Duodenal mucosa (tissue), 2 donors: ENCODE results near the gene CLEC18C.
"Not testable (repeated sequence)": the region's sequence is repeated elsewhere in the genome, so short reads cannot be mapped to it uniquely, and the experiment has no call there.

ENCODE experiments used
- H3K27ac ChIP-seq: one replicate; pipeline ENCODE4 v1.7.0; 2013; ENCODE audit warnings: low read depth, low read length
- H3K27me3 ChIP-seq, 2 donors: one replicate each; pipeline ENCODE4 v1.7.0; 2013; ENCODE audit warnings: low read length in 2 of 2, control low read depth in 1 of 2; ENCODE audit not compliant: insufficient read depth in 2 of 2, control insufficient read depth in 1 of 2
- H3K36me3 ChIP-seq, 2 donors: one replicate each; pipeline ENCODE4 v1.7.0; 2013; ENCODE audit warnings: low read length in 2 of 2, control low read depth in 1 of 2; ENCODE audit not compliant: insufficient read depth in 2 of 2, control insufficient read depth in 1 of 2
- H3K4me1 ChIP-seq, 2 donors: one replicate each; pipeline ENCODE4 v1.7.0; 2013; ENCODE audit warnings: low read length in 2 of 2, control low read depth in 1 of 2; ENCODE audit not compliant: insufficient read depth in 2 of 2, control insufficient read depth in 1 of 2
- H3K4me3 ChIP-seq, 2 donors: one replicate each; pipeline ENCODE4 v1.7.0; 2013; ENCODE audit warnings: low read length in 2 of 2, low read depth in 1 of 2
- H3K9ac ChIP-seq, 2 donors: one replicate each; pipeline ENCODE4 v1.7.0; 2013; ENCODE audit warnings: low read length in 2 of 2, low read depth in 1 of 2
- H3K9me3 ChIP-seq, 2 donors: one replicate each; pipeline ENCODE4 v1.7.0; 2013; ENCODE audit warnings: low read length in 2 of 2, control low read depth in 1 of 2; ENCODE audit not compliant: control insufficient read depth in 1 of 2

Gene CLEC18C

DNA sequence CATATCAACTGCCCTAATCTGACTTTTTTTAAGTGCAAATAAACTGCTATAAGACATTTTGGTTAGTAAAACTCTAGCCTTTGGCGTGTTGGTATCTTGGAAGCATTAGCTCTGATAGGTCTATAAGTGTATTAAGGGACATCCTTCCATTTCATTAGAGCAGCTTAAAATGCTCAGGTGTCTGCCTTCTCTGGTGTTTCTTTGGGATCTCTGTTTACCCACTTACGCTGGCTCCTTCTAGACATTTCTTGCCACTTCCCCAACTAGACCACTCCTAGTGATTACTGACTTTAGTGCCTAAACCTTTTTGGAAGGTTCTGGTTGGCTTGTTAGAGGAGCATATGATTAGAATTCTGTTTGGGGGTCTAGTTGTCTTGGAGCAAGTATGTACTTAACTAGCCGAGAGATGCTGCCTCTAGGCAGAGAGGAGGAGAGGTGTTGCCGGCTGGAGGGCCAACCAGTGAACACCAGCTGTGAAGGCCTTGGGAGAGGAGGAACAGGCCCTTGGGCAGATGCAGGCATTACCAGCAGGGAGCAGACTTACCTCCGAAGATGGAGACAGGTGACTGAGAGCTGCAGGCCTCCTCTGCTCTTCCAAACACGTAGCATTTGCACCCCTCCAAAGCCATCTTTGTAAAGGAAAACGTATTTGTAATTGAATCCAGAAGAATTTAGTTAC lies 15.2 kb upstream of the CLEC18C start:
- Histone ChIP-seq H3K27me3 (no peaks in the 10 kb centered on the region), H3K36me3 (peaks cover 42 to 92% of the 10 kb centered on the region in 2 donors), H3K27ac (no peak overlapping the region), H3K9ac (no peak overlapping the region), H3K4me3 (no peak overlapping the region), H3K9me3 (no peaks in the 10 kb centered on the region), H3K4me1 (no peaks in the 10 kb centered on the region)

DNA sequence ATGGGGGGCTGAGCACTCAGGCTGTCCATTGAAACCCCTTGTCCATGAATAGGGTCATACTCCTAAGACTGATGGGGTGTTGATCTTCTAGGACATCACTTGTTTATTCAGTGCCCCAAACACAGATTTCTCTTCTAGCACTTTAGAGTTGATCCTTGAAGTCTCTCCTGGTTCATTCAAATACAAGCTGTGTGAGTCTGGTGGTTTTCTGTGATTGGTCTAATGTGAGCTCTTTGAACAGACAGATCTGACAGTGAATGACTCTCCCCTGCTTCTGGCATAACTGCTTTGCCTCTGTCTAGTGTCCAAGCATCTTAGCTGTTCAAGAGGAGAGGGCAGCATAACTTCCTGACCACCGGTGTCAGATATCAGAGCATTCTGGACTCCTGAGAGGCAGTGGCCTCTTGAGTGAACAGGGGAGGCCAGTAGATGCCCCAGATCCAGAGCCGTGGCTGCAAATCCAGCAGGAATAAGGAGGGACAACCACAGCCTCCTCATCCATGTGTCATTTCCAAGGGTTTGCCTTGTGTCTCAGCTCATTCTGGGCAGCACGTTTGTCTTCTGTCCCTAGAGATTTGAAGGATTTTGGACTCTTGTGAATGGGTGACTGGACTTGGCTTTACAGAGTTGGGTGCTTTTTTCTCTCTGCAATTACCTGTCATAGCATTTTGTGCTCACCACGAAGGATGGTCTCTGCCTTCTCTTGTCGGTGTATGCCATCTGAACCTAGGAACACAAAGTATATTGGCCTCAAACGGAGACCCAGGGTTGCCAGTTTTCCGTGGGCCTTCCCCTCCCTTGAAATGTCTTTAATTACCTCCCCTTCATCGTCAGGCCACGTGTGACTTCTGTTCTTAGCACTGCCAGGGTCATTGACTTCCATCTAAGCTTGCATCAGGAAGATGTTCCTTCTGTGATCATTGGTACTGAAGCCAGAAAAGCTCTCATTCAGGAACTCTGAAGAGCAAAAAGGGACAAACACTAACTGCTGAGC lies 13.9 kb upstream of the CLEC18C start:
- no peaks in the 10 kb centered on the region for H3K4me1 ChIP-seq
- no peak overlapping the region for H3K27ac ChIP-seq
- no peak overlapping the region for H3K9ac ChIP-seq
- H3K9me3 ChIP-seq = no peaks in the 10 kb centered on the region
- no peak overlapping the region for H3K4me3 ChIP-seq
- H3K27me3 ChIP-seq = no peaks in the 10 kb centered on the region
- H3K36me3 ChIP-seq = peaks cover 41 to 83% of the 10 kb centered on the region in 2 donors

DNA sequence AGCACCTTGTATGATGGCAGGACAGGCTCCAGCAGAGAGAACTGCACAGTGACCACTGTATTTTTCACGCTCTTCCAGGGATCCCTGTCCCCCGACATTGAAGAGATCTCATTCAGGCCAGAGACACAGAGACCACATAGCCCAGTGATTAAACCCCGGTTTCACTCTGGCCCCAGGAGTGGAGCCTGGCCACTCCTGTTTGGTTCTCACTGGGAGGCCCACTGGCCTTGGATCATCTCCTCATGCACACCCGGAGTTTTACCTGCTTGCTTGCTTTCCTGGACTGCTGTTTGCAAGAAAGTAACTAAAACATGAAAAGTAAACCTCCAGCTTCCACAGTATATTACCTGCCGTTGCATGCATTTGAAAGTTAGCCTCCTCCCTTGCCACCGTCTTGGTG lies 13.2 kb upstream of the CLEC18C start:
- no peaks in the 10 kb centered on the region for H3K27me3 ChIP-seq
- no peak overlapping the region for H3K9ac ChIP-seq
- no peaks in the 10 kb centered on the region for H3K9me3 ChIP-seq
- no peak overlapping the region for H3K27ac ChIP-seq
- no peak overlapping the region for H3K4me3 ChIP-seq
- H3K4me1 ChIP-seq = no peaks in the 10 kb centered on the region
- H3K36me3 ChIP-seq = peaks cover 41 to 75% of the 10 kb centered on the region in 2 donors

- H3K27me3 ChIP-seq = no peaks in the 10 kb centered on the region
- no peak overlapping the region for H3K4me3 ChIP-seq
- H3K36me3 ChIP-seq = peaks cover 41 to 71% of the 10 kb centered on the region in 2 donors
- no peaks in the 10 kb centered on the region for H3K4me1 ChIP-seq
- no peak overlapping the region for H3K27ac ChIP-seq
- no peaks in the 10 kb centered on the region for H3K9me3 ChIP-seq
- no peak overlapping the region for H3K9ac ChIP-seq
Observed at GRCh38 chr16:70160821-70161220, 12.8 kb upstream of the CLEC18C start.

DNA sequence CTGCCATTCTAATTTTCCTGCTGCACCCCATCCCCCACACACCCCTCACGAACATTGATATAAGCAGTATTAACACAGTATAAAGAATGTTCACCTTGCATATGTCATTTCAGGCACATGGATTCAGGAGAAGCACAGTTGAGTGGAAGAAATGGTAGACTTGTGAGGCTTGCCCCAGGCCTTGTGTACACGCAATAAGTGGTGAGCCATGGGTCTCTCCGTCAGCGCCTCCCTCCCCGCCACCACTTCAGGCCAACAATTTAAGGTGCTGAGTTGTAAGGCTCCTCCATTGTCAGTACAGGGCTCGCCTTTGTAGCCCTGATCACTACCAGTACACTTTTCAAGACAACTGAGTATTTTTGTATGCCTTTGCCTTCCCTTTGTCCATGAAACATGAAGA lies 12.2 kb upstream of the CLEC18C start:
- no peaks in the 10 kb centered on the region for H3K4me1 ChIP-seq
- H3K4me3 ChIP-seq = no peak overlapping the region
- no peaks in the 10 kb centered on the region for H3K27me3 ChIP-seq
- H3K36me3 ChIP-seq = peaks cover 38 to 66% of the 10 kb centered on the region in 2 donors
- H3K9me3 ChIP-seq = no peaks in the 10 kb centered on the region
- no peak overlapping the region for H3K27ac ChIP-seq
- no peak overlapping the region for H3K9ac ChIP-seq

- H3K27ac ChIP-seq = no peak overlapping the region
- peaks cover 31 to 59% of the 10 kb centered on the region in 2 donors for H3K36me3 ChIP-seq
- no peak overlapping the region for H3K4me3 ChIP-seq
- no peak overlapping the region for H3K9ac ChIP-seq
- H3K27me3 ChIP-seq = no peaks in the 10 kb centered on the region
- no peaks in the 10 kb centered on the region for H3K9me3 ChIP-seq
- H3K4me1 ChIP-seq = no peaks in the 10 kb centered on the region
Observed at GRCh38 chr16:70162041-70162451, 11.5 kb upstream of the CLEC18C start.

DNA sequence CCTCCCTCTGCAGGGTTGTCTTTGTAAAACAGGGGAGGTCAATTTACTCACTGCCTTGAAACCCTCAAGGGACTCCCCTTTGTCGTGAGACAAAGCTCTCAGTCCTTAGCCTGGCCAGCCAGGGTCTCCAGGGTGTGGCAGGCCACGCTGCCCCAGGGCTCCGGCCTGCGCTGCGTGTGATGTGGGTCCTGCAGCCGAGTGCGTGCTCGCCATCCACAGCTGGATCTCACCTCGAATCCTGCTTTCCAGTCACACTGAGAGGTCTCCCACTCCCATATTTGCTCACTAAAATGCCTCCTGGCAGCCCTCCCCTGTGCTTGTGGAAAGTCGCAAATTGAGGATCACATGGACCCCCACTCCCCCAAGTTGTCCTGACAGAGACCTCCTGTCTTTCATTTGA lies 10.0 kb upstream of the CLEC18C start:
- peaks cover 18 to 43% of the 10 kb centered on the region in 2 donors for H3K36me3 ChIP-seq
- no peaks in the 10 kb centered on the region for H3K9me3 ChIP-seq
- no peak overlapping the region for H3K4me3 ChIP-seq
- no peak overlapping the region for H3K9ac ChIP-seq
- H3K4me1 ChIP-seq = no peaks in the 10 kb centered on the region
- no peak overlapping the region for H3K27ac ChIP-seq
- H3K27me3 ChIP-seq = no peaks in the 10 kb centered on the region

GRCh38 chr16:70166688-70167087 lies 6.9 kb upstream of the CLEC18C start:
- H3K9ac ChIP-seq, H3K27me3 ChIP-seq, H3K9me3 ChIP-seq, H3K4me3 ChIP-seq, H3K4me1 ChIP-seq, H3K27ac ChIP-seq: not testable (repeated sequence)
- H3K36me3 ChIP-seq = peaks cover 0 to 13% of the 10 kb centered on the region in 2 donors

GRCh38 chr16:70173916-70174315 lies 329 bp downstream of the CLEC18C start:
- not testable (repeated sequence) for H3K27ac ChIP-seq, H3K36me3 ChIP-seq, H3K27me3 ChIP-seq, H3K4me1 ChIP-seq, H3K9me3 ChIP-seq, H3K9ac ChIP-seq, H3K4me3 ChIP-seq

DNA sequence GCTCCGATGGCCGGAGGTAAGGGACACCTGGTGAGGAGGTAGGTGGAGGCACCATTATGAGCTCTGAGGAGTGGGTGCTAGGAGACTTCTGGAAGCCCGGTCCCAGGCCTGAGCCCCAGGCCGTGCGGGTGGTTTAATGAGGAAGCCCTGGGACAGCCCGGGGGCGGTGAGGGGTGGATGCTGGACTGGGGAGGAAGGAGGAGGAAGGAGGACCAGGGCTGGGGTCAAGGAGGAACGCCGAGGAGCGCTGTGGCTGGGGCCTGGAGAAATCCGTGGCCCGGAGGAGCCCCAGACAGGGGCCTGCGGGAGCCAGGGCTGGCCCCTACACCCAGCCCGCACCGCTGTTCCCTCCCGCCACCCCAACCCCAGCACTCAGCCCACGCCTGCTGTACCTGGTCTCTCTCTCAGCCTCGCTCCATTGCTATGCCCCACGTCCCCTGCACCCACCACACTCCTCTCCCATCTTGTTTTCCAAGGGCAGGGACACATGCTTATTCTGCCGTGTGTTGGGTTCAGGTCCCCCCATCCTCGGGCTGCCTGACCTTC lies 873 bp downstream of the CLEC18C start:
- H3K9me3 ChIP-seq, H3K9ac ChIP-seq, H3K36me3 ChIP-seq, H3K4me3 ChIP-seq, H3K27me3 ChIP-seq, H3K27ac ChIP-seq, H3K4me1 ChIP-seq: not testable (repeated sequence)
